GM21619 (cell line): ENCODE measurements around the gene CTNNA2.

ENCODE experiments used
- ATAC-seq: cut with Tn5 transposase; IDR thresholded peaks from one replicate; pipeline ENCODE4 v1.9.1; 2021; ENCODE audit not compliant: unreplicated experiment

Gene CTNNA2

GRCh38 chr2:79975791-79976565 lies 463.1 kb downstream of the CTNNA2 start:
- ATAC-seq: no peak

- ATAC-seq: no peak
Observed at GRCh38 chr2:79977792-79978191, 464.9 kb downstream of the CTNNA2 start.

GRCh38 chr2:79980116-79980515 lies 467.3 kb downstream of the CTNNA2 start:
- ATAC-seq: no peak

GRCh38 chr2:79980816-79981215 lies 468.0 kb downstream of the CTNNA2 start:
- ATAC-seq: no peak

- ATAC-seq: no peak
Observed at GRCh38 chr2:79981316-79981715, 468.5 kb downstream of the CTNNA2 start.

GRCh38 chr2:79982445-79982844 lies 469.6 kb downstream of the CTNNA2 start:
- no peak for ATAC-seq

GRCh38 chr2:79984476-79984875 lies 471.6 kb downstream of the CTNNA2 start:
- ATAC-seq: no peak

GRCh38 chr2:79985145-79985544 lies 472.3 kb downstream of the CTNNA2 start:
- ATAC-seq: no peak

- no peak for ATAC-seq
Observed at GRCh38 chr2:79985571-79985970, 472.7 kb downstream of the CTNNA2 start.

GRCh38 chr2:79993144-79993543 lies 480.3 kb downstream of the CTNNA2 start:
- no peak for ATAC-seq

- ATAC-seq: no peak
Observed at GRCh38 chr2:79994161-79994560, 481.3 kb downstream of the CTNNA2 start.

- ATAC-seq: no peak
Observed at GRCh38 chr2:79994965-79995364, 482.1 kb downstream of the CTNNA2 start.

- no peak for ATAC-seq
Observed at GRCh38 chr2:79996709-79997108, 483.9 kb downstream of the CTNNA2 start.

GRCh38 chr2:80001701-80002101 lies 488.9 kb downstream of the CTNNA2 start:
- no peak for ATAC-seq

- no peak for ATAC-seq
Observed at GRCh38 chr2:80002112-80002511, 489.3 kb downstream of the CTNNA2 start.

GRCh38 chr2:80002568-80003157 lies 489.8 kb downstream of the CTNNA2 start:
- ATAC-seq: no peak

GRCh38 chr2:80007777-80008503 lies 495.1 kb downstream of the CTNNA2 start:
- ATAC-seq: no peak

- no peak for ATAC-seq
Observed at GRCh38 chr2:80008596-80008995, 495.7 kb downstream of the CTNNA2 start.

- ATAC-seq: no peak
Observed at GRCh38 chr2:80009211-80009610, 496.4 kb downstream of the CTNNA2 start.

GRCh38 chr2:80012061-80012460 lies 499.2 kb downstream of the CTNNA2 start:
- no peak for ATAC-seq

- ATAC-seq: no peak
Observed at GRCh38 chr2:80014637-80015036, 501.8 kb downstream of the CTNNA2 start.

GRCh38 chr2:80016171-80016570 lies 503.3 kb downstream of the CTNNA2 start:
- no peak for ATAC-seq
